H1 (cell line): Measurements from ENCODE around the gene EPHA4. TPM values are rescaled to one million over a fixed set of nuclear protein-coding genes. Genes with fewer than 3 reads are reported as not detected.

Experiments
- CTCF ChIA-PET: fragments of 300-600 bp; sonication (Branson Sonifier 250); formaldehyde crosslinking; loops from one replicate; lab custom pipeline; 2021; ENCODE audit not compliant: partially characterized antibody; lab: Charles Lee
- POLR2A ChIA-PET: fragments of 300-600 bp; sonication (Branson Sonifier 250); formaldehyde crosslinking; loops from one replicate; lab custom pipeline; 2021; ENCODE audit warnings: inconsistent platforms; ENCODE audit not compliant: partially characterized antibody; lab: Charles Lee
- DNase-seq, 2 experiments: peaks; one replicate each; pipeline versions ENCODE4 v3.0.0 to v3.0.0-alpha.2; 2010 to 2022; ENCODE audit warnings: low spot score in 2 of 2, low read depth in 1 of 2, mixed read lengths in 1 of 2
- FAIRE-seq: peaks from 2 replicates; lab custom pipeline; 2011; peaks lifted over from hg19 to GRCh38; lab: Jason Lieb, UNC
- H2AFZ ChIP-seq: 2 replicates; pipeline ENCODE4 v1.8.1; 2012; ENCODE audit warnings: low read length, inconsistent platforms
- H2AK5ac ChIP-seq: 2 replicates; pipeline ENCODE4 v1.6.1; 2013; ENCODE audit warnings: low read depth, low read length
- H2BK120ac ChIP-seq: replicated peaks from 2 replicates; pipeline ENCODE3; 2013; ENCODE audit warnings: low read depth, low read length, inconsistent platforms
- H2BK12ac ChIP-seq: 2 replicates; pipeline ENCODE4 v1.6.1; 2013; ENCODE audit warnings: low read depth, low read length
- H2BK15ac ChIP-seq: 2 replicates; pipeline ENCODE4 v1.6.1; 2013; ENCODE audit warnings: low read length
- H2BK20ac ChIP-seq: 2 replicates; pipeline ENCODE4 v1.6.1; 2013; ENCODE audit warnings: low read length
- H2BK5ac ChIP-seq: 2 replicates; pipeline ENCODE4 v1.6.1; 2013; ENCODE audit warnings: low read depth, low read length
- H3K14ac ChIP-seq: 2 replicates; pipeline ENCODE4 v1.6.1; 2013; ENCODE audit warnings: inconsistent platforms; ENCODE audit not compliant: insufficient read length
- H3K18ac ChIP-seq: 2 replicates; pipeline ENCODE4 v1.6.1; 2013; ENCODE audit warnings: low read length; ENCODE audit errors: extremely low read depth
- H3K23ac ChIP-seq: 2 replicates; pipeline ENCODE4 v1.6.1; 2013; ENCODE audit warnings: inconsistent platforms; ENCODE audit not compliant: insufficient read length
- H3K23me2 ChIP-seq: 2 replicates; pipeline ENCODE4 v1.6.1; 2013; ENCODE audit warnings: low read depth, low read length
- H3K27ac ChIP-seq: 2 replicates; pipeline ENCODE4 v1.6.1; 2011; ENCODE audit warnings: low read depth, low read length, inconsistent platforms
- H3K27me3 ChIP-seq, 4 experiments: replicated peaks in 1 of 4; 1 replicate in 1 of 4; 2 replicates in 3 of 4; pipeline versions ENCODE4 v1.6.1 to v1.8.1; 2011 to 2013; ENCODE audit warnings: low read length in 3 of 4, mild to moderate bottlenecking in 3 of 4, inconsistent platforms in 2 of 4, mixed read lengths in 2 of 4, moderate library complexity in 1 of 4; ENCODE audit not compliant: control insufficient read depth in 3 of 4, insufficient read depth in 3 of 4; ENCODE audit errors: extremely low read depth in 1 of 4
- H3K36me3 ChIP-seq, 4 experiments: 2 replicates each; pipeline versions ENCODE4 v1.6.1 to v1.8.1; 2011 to 2013; ENCODE audit warnings: mild to moderate bottlenecking in 4 of 4, low read length in 3 of 4, moderate library complexity in 2 of 4, control low read depth in 1 of 4, inconsistent platforms in 1 of 4; ENCODE audit not compliant: insufficient read depth in 4 of 4, control insufficient read depth in 2 of 4
- H3K4ac ChIP-seq: replicated peaks from 2 replicates; pipeline ENCODE3; 2013; ENCODE audit warnings: low read length, low read depth, mixed read lengths, inconsistent platforms; ENCODE audit not compliant: insufficient read length
- H3K4me1 ChIP-seq, 4 experiments: replicated peaks in 1 of 4; 1 replicate in 1 of 4; 2 replicates in 3 of 4; pipeline versions ENCODE4 v1.6.1 to v1.8.1; 2011 to 2013; ENCODE audit warnings: low read length in 3 of 4, inconsistent platforms in 2 of 4, mixed read lengths in 1 of 4; ENCODE audit not compliant: insufficient read depth in 4 of 4, control insufficient read depth in 3 of 4
- H3K4me2 ChIP-seq, 2 experiments: 2 replicates each; pipeline versions ENCODE4 v1.6.1 to v1.8.1; 2011 to 2013; ENCODE audit warnings: low read depth in 2 of 2, low read length in 2 of 2, control low read depth in 1 of 2, inconsistent platforms in 1 of 2, mild to moderate bottlenecking in 1 of 2; ENCODE audit not compliant: insufficient read depth in 1 of 2
- H3K4me3 ChIP-seq, 4 experiments: fragments of 200-600, 300-600 bp in 1 of 4; sonication (generic), shearing (Covaris generic), sonication (Bioruptor Twin) in 1 of 4; 2 replicates each; pipeline versions ENCODE4 v1.5.1 to v1.8.1; 2011 to 2016; ENCODE audit warnings: low read length in 4 of 4, low read depth in 3 of 4, control low read depth in 2 of 4, inconsistent platforms in 2 of 4, mild to moderate bottlenecking in 2 of 4, mixed read lengths in 1 of 4, moderate library complexity in 1 of 4; ENCODE audit not compliant: insufficient read depth in 2 of 4; ENCODE audit errors: extremely low read depth in 1 of 4
- H3K56ac ChIP-seq: replicated peaks from 2 replicates; pipeline ENCODE3; 2013; ENCODE audit warnings: low read depth, mild to moderate bottlenecking, mixed read lengths, low read length, inconsistent platforms; ENCODE audit not compliant: insufficient read length
- H3K79me1 ChIP-seq: 2 replicates; pipeline ENCODE4 v1.6.1; 2013; ENCODE audit warnings: low read depth, low read length, control low read depth
- H3K79me2 ChIP-seq, 2 experiments: 2 replicates each; pipeline versions ENCODE4 v1.6.1 to v1.8.1; 2012 to 2013; ENCODE audit warnings: low read length in 2 of 2, mild to moderate bottlenecking in 2 of 2, inconsistent platforms in 1 of 2; ENCODE audit not compliant: insufficient read depth in 2 of 2, control insufficient read depth in 1 of 2
- H3K9ac ChIP-seq, 4 experiments: replicated peaks in 1 of 4; 1 replicate in 1 of 4; 2 replicates in 3 of 4; pipeline versions ENCODE4 v1.6.1 to v1.8.1; 2011 to 2013; ENCODE audit warnings: low read depth in 3 of 4, low read length in 3 of 4, control low read depth in 2 of 4, mild to moderate bottlenecking in 2 of 4, moderate library complexity in 2 of 4, inconsistent platforms in 1 of 4; ENCODE audit errors: extremely low read depth in 1 of 4
- H3K9me3 ChIP-seq, 2 experiments: 2 replicates each; pipeline versions ENCODE4 v1.6.1 to v1.8.1; 2012 to 2013; ENCODE audit warnings: mild to moderate bottlenecking in 2 of 2, moderate library complexity in 2 of 2, control low read depth in 1 of 2, inconsistent platforms in 1 of 2, low read depth in 1 of 2, low read length in 1 of 2, mixed read lengths in 1 of 2; ENCODE audit not compliant: insufficient read depth in 2 of 2
- H4K20me1 ChIP-seq, 2 experiments: replicated peaks in 1 of 2; 2 replicates each; pipeline versions ENCODE3 to v1.8.1; 2011 to 2013; ENCODE audit warnings: inconsistent platforms in 2 of 2, low read length in 2 of 2, mild to moderate bottlenecking in 1 of 2; ENCODE audit not compliant: insufficient read depth in 2 of 2, control insufficient read depth in 1 of 2
- H4K5ac ChIP-seq: 2 replicates; pipeline ENCODE4 v1.6.1; 2013; ENCODE audit warnings: low read length, low read depth, mixed read lengths, inconsistent platforms; ENCODE audit not compliant: insufficient read length
- H4K8ac ChIP-seq: 2 replicates; pipeline ENCODE4 v1.8.0; 2013; ENCODE audit warnings: mild to moderate bottlenecking, moderate library complexity, low read length, inconsistent platforms; ENCODE audit not compliant: insufficient read depth; ENCODE audit errors: extremely low read depth
- H4K91ac ChIP-seq: replicated peaks from 2 replicates; pipeline ENCODE3; 2013; ENCODE audit warnings: low read length, mixed read lengths, inconsistent platforms; ENCODE audit not compliant: insufficient read length
- ATF2 ChIP-seq: IDR thresholded peaks from 2 replicates; pipeline ENCODE4 v1.6.1; 2012; ENCODE audit warnings: low read length, inconsistent platforms
- ATF3 ChIP-seq: IDR thresholded peaks from 2 replicates; pipeline ENCODE4 v1.6.1; 2011; ENCODE audit warnings: low read depth, mild to moderate bottlenecking, low read length; ENCODE audit not compliant: insufficient read depth
- BRCA1 ChIP-seq: IDR thresholded peaks from 2 replicates; pipeline ENCODE4 v1.6.1; 2012; ENCODE audit warnings: low read depth, low read length, improper control_type of control experiment
- EP300 ChIP-seq, 2 experiments: IDR thresholded peaks; 1 replicate in 1 of 2; 2 replicates in 1 of 2; pipeline ENCODE4 v1.6.1; 2011 to 2012; ENCODE audit warnings: low read depth in 2 of 2, low read length in 2 of 2, mild to moderate bottlenecking in 2 of 2, borderline replicate concordance in 1 of 2, inconsistent platforms in 1 of 2, moderate library complexity in 1 of 2
- FOSL1 ChIP-seq: IDR thresholded peaks from 2 replicates; pipeline ENCODE4 v1.6.1; 2011; ENCODE audit warnings: mild to moderate bottlenecking, low read depth, low read length, moderate library complexity; ENCODE audit not compliant: insufficient read depth
- GABPA ChIP-seq: IDR thresholded peaks from 2 replicates; pipeline ENCODE4 v1.6.1; 2011; ENCODE audit warnings: mild to moderate bottlenecking, low read length, moderate library complexity, borderline replicate concordance; ENCODE audit not compliant: insufficient read depth
- NRF1 ChIP-seq: IDR thresholded peaks from 2 replicates; pipeline ENCODE4 v1.6.1; 2011; ENCODE audit warnings: mild to moderate bottlenecking, low read depth, low read length, improper control_type of control experiment
- POLR2A ChIP-seq, 2 experiments: IDR thresholded peaks; 1 replicate in 1 of 2; 2 replicates in 1 of 2; pipeline ENCODE4 v1.6.1; 2011; ENCODE audit warnings: low read depth in 2 of 2, low read length in 2 of 2, mild to moderate bottlenecking in 2 of 2; ENCODE audit errors: control extremely low read depth in 1 of 2
- SIX5 ChIP-seq: IDR thresholded peaks from 2 replicates; pipeline ENCODE4 v1.6.1; 2011; ENCODE audit warnings: mild to moderate bottlenecking, low read depth, low read length
- ZNF274 ChIP-seq: IDR thresholded peaks from 2 replicates; pipeline ENCODE4 v1.7.0; 2012; ENCODE audit warnings: low read length, borderline replicate concordance; ENCODE audit errors: extremely low read depth
- WGBS, 2 experiments: shearing (Covaris generic) in 1 of 2; methylation state at CpG; one replicate each; pipeline versions ENCODE4 v1.1.6 to v1.1.7; 2013 to 2015; ENCODE audit warnings: low lambda C conversion rate in 2 of 2, mixed read lengths in 2 of 2, inconsistent platforms in 1 of 2, low coverage in 1 of 2, missing lambda C conversion rate in 1 of 2; ENCODE audit not compliant: insufficient replicate concordance in 2 of 2, insufficient coverage in 1 of 2, insufficient read length in 1 of 2; ENCODE audit errors: extremely low coverage in 1 of 2, missing lambda C conversion rate in 1 of 2; 5-methylcytosine and 5-hydroxymethylcytosine counted together
- polyA plus RNA-seq, 7 experiments: library from polyadenylated mRNA; depleted of rRNA in 3 of 7; stranded (reverse) in 5 of 7; unstranded in 2 of 7; fragments of >200 nt in 5 of 7; fragments of 200-250 nt in 2 of 7; gene quantifications; 1 replicate in 5 of 7; 2 replicates in 1 of 7; 4 replicates in 1 of 7; pipeline versions ENCODE4 v1.2.1 to v1.2.3, GENCODE V29; 2011 to 2013; ENCODE audit warnings: missing spikeins in 2 of 7, mixed read lengths in 2 of 7
- total RNA-seq: library from RNA; stranded (reverse); fragmentation: NEBNext Ultra II Directional; extraction: Animal tissue kit (Norgen Biotek cat#: 25700); gene quantifications from 2 replicates; pipeline ENCODE4 v1.2.1, GENCODE V29; 2021
- TF ChIP-seq, protein P1 (sequence below): IDR thresholded peaks from 2 replicates; pipeline ENCODE4 v1.6.1; 2012; ENCODE audit warnings: inconsistent platforms

EPHA4 gene
- total and polyA plus RNA-seq, 2 of the 8 experiments (the other 6 are each of a cell fraction or from before 2014, with no cell fraction given): 4.3 to 5.7 TPM

DNA sequence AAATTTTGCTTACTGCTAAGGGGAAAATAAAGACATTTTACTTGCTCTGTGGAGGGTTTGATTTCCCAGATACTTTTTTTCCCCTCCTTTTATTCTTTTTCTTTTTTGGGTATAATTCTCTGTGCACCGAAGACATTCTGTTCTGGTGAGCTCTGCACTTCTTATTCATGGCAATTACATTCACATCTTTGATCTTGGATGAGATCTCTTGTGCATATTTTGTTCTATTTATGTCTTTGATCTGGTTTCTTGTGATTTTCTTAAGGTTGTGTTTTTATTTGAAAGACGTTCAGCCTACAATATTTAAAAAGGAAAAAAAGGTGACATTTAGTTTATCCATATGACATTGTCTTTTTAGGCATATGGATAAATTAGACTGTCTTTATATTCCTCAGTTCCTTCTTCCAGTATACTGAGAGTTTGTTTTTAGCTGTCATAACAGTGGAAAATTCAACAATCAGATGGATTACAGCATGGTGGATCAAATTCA is 33.7 kb upstream of the EPHA4 start:
- Histone ChIP-seq H4K20me1 (no peaks in the 10 kb centered on the region), H3K14ac (no peak overlapping the region), H3K56ac (no peak overlapping the region)
- DNase-seq: no peak
- POLR2A ChIA-PET: interaction anchor here (0.5 kb wide), 1 partner anchor 19 kb away, joined by 3 read pairs; no protein-coding TSS in a partner anchor
- TF ChIP-seq BRCA1: no peak
- TF ChIP-seq FOSL1: no peak
- no peak for TF ChIP-seq SIX5
- TF ChIP-seq, protein P1, sequence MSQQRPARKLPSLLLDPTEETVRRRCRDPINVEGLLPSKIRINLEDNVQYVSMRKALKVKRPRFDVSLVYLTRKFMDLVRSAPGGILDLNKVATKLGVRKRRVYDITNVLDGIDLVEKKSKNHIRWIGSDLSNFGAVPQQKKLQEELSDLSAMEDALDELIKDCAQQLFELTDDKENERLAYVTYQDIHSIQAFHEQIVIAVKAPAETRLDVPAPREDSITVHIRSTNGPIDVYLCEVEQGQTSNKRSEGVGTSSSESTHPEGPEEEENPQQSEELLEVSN: no peak
- TF ChIP-seq GABPA: no peak
- no peak for TF ChIP-seq EP300 (IDR thresholded peaks at IDR 0.05; ENCODE audit: borderline replicate concordance in 1 of 2, low read depth in 2 of 2, low read length in 2 of 2)
- no peak for TF ChIP-seq ZNF274
- TF ChIP-seq POLR2A (IDR thresholded peaks at IDR 0.05; ENCODE audit: control extremely low read depth in 1 of 2, low read depth in 2 of 2, low read length in 2 of 2): no peak
- no peak for TF ChIP-seq ATF2
- no peak for TF ChIP-seq NRF1
- TF ChIP-seq ATF3: no peak
- TF ChIP-seq, all 59 proteins: peak for 0
- Histone ChIP-seq H2BK5ac (no peak overlapping the region), H3K4me1 (peaks cover 0 to 5% (median 1%) of the 10 kb centered on the region in 4 experiments; a peak in 4 of 7 replicates), H3K79me1 (no peaks in the 10 kb centered on the region), H2AK5ac (no peak overlapping the region), H3K79me2 (no peaks in the 10 kb centered on the region), H3K18ac (no peak overlapping the region), H3K4ac (no peak overlapping the region), H3K36me3 (no peaks in the 10 kb centered on the region), H2BK15ac (no peak overlapping the region), H2BK20ac (no peak overlapping the region), H3K4me3 (no peak overlapping the region), H4K8ac (no peak overlapping the region), H3K27ac (no peak overlapping the region), H2AFZ (no peak overlapping the region), H3K23ac (no peak overlapping the region), H2BK12ac (no peak overlapping the region), H3K9me3 (no peaks in the 10 kb centered on the region), H4K91ac (no peak overlapping the region), H3K27me3 (no peaks in the 10 kb centered on the region), H4K5ac (no peak overlapping the region), H3K23me2 (no peaks in the 10 kb centered on the region), H3K4me2 (no peak overlapping the region), H3K9ac (no peak overlapping the region), H2BK120ac (no peak overlapping the region)
- no peak for FAIRE-seq
- WGBS, 2 experiments: 96% methylated on average over 2 of the region's 2 CpGs; no CpG with 5 or more reads in 1 of the 2 experiments
- CTCF ChIA-PET: interaction anchor here (1.7 kb wide), 1 partner anchor 12 kb away, joined by 5 read pairs; no protein-coding TSS in a partner anchor
